GM15510 (cell line): Measurements from ENCODE around the gene CPD.

ENCODE experiments used
- POLR2A ChIP-seq: IDR thresholded peaks from 3 replicates; pipeline ENCODE4 v1.6.1; 2011; ENCODE audit warnings: borderline replicate concordance; ENCODE audit not compliant: insufficient read length; ENCODE audit errors: extremely low read depth

The CPD gene

GRCh38 chr17:30506481-30506880, 127.8 kb downstream of the CPD start:
- no peak for TF ChIP-seq POLR2A

GRCh38 chr17:30513346-30513745, 134.6 kb downstream of the CPD start:
- no peak for TF ChIP-seq POLR2A

GRCh38 chr17:30514895-30515596, 136.3 kb downstream of the CPD start:
- TF ChIP-seq POLR2A = no peak

GRCh38 chr17:30517786-30518185, 139.1 kb downstream of the CPD start:
- TF ChIP-seq POLR2A = no peak

GRCh38 chr17:30519166-30519565, 140.4 kb downstream of the CPD start:
- no peak for TF ChIP-seq POLR2A
